Activated CD8-positive, alpha-beta memory T cell treated with anti-CD3 and anti-CD28 coated beads for 48 hours (primary cell): Measurements from ENCODE around the gene TM9SF3.
A peak's percentile ranks its signal among the peaks of the same experiment; 100 is the strongest.

Source experiments
- DNase-seq, 3 experiments: peaks; one replicate each; pipeline ENCODE4 v3.0.0-alpha.2; 2020; ENCODE audit warnings: low read depth in 2 of 3, low spot score in 2 of 3

The TM9SF3 gene

DNA sequence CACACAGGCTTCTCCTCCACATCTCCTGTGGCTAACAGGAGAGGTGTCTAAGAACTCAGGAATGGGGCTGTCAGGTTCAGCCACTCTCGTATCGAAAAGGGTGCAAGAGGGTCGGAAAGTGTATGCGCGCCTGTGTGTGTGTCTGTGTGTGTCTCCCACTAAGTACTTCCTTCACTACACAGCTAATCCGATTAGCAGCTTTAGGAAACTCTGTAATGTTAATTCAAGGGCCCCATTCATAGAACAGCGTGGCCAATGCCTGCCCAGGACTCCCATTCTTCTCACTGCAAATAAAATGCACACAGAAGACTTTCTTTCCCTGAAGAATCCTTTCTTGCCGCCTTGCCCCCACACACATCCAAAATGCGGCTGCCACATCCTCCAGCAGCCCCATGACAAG is 112.9 kb downstream of the TM9SF3 start:
- no peak for DNase-seq

- peak in 1 of 3 experiments; percentile 4 for DNase-seq
Measured at GRCh38 chr10:96470116-96470743, 116.6 kb downstream of the TM9SF3 start.

DNA sequence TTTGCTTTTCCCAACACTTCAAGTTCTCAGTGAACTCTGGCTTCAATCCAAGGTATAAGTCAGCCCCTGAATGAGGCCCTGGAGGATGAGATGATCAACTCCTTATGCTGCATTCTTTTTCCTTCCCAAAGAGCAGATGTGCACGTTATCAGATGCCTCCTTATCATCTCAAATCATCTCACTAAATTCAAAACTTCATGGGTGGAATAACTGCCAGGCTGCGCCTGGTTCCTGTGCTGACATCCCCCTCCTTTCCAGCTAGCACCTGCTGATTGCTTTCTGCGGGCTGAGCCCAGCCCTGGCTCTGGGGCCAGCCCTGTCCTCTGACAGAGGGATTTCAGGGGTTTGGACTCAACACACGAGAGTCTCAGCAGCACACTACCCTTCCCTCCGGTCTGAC is 118.0 kb downstream of the TM9SF3 start:
- DNase-seq: no peak
